Ascending aorta (tissue), 2 donors: Measurements from ENCODE around the gene SHC2. TPM values are rescaled to one million over a fixed set of nuclear protein-coding genes. Genes with fewer than 3 reads are reported as not detected.

Experiments used
- DNase-seq, 2 donors: peaks; one replicate each; pipeline ENCODE4 v3.0.0-alpha.2; 2019; ENCODE audit warnings: low spot score in 2 of 2
- H3K27ac ChIP-seq, 2 donors: fragments of 200-600 bp; sonication (generic); one replicate each; pipeline ENCODE4 v1.5.1; 2016 to 2017; ENCODE audit warnings: mild to moderate bottlenecking in 1 of 2
- H3K27me3 ChIP-seq: fragments of 200-600 bp; sonication (generic); one replicate; pipeline ENCODE4 v1.5.1; 2017
- H3K36me3 ChIP-seq, 2 donors: fragments of 200-600 bp; sonication (generic); one replicate each; pipeline ENCODE4 v1.5.1; 2016
- H3K4me1 ChIP-seq, 2 donors: fragments of 200-600 bp; sonication (generic); one replicate each; pipeline ENCODE4 v1.5.1; 2016 to 2017; ENCODE audit warnings: mild to moderate bottlenecking in 1 of 2
- H3K4me3 ChIP-seq, 2 donors: fragments of 200-600 bp; sonication (generic); one replicate each; pipeline ENCODE4 v1.5.1; 2016 to 2017; ENCODE audit warnings: mild to moderate bottlenecking in 1 of 2
- H3K9me3 ChIP-seq, 2 donors: fragments of 200-600 bp; sonication (generic); one replicate each; pipeline ENCODE4 v1.5.1; 2016
- intact Hi-C: fragments of 100-400 bp; cut with DNase I; formaldehyde crosslinking; loops from one replicate; pipeline ENCODE4 v1.15.1; 2023
- total RNA-seq: library from RNA; depleted of rRNA; stranded (reverse); fragments of >200 nt; gene quantifications from one replicate; pipeline ENCODE4 v1.1.0, GENCODE V29; 2016
- TF ChIP-seq, protein P1 (sequence below), 3 experiments: fragments of 200-600 bp in 2 of 3; fragments of 450-650 bp in 1 of 3; sonication (generic) in 2 of 3; IDR thresholded peaks; one replicate each; pipeline ENCODE4 v1.5.1; 2016 to 2019; ENCODE audit warnings: antibody characterized with exemption in 3 of 3, mild to moderate bottlenecking in 1 of 3, moderate library complexity in 1 of 3

The SHC2 gene
- total RNA-seq, 1 donor from 2014 or later: 51.2 TPM

- Histone ChIP-seq H3K27me3 (no peaks in the 10 kb centered on the region), H3K4me3 (no peak overlapping the region), H3K4me1 (no peaks in the 10 kb centered on the region), H3K9me3 (no peaks in the 10 kb centered on the region), H3K27ac (no peak overlapping the region), H3K36me3 (no peaks in the 10 kb centered on the region)
- TF ChIP-seq, protein P1, sequence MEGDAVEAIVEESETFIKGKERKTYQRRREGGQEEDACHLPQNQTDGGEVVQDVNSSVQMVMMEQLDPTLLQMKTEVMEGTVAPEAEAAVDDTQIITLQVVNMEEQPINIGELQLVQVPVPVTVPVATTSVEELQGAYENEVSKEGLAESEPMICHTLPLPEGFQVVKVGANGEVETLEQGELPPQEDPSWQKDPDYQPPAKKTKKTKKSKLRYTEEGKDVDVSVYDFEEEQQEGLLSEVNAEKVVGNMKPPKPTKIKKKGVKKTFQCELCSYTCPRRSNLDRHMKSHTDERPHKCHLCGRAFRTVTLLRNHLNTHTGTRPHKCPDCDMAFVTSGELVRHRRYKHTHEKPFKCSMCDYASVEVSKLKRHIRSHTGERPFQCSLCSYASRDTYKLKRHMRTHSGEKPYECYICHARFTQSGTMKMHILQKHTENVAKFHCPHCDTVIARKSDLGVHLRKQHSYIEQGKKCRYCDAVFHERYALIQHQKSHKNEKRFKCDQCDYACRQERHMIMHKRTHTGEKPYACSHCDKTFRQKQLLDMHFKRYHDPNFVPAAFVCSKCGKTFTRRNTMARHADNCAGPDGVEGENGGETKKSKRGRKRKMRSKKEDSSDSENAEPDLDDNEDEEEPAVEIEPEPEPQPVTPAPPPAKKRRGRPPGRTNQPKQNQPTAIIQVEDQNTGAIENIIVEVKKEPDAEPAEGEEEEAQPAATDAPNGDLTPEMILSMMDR (IDR thresholded peaks at IDR 0.05): no peak
- intact Hi-C loops: no loop called here
- DNase-seq: no peak
Measured at GRCh38 chr19:422213-422916, 38.5 kb downstream of the SHC2 start.

- no peak overlapping the region for H3K4me3 ChIP-seq
- no peak overlapping the region for H3K27ac ChIP-seq
- intact Hi-C loops: no loop called here
- no peaks in the 10 kb centered on the region for H3K9me3 ChIP-seq
- TF ChIP-seq, protein P1 (IDR thresholded peaks at IDR 0.05): no peak
- DNase-seq: no peak
- no peaks in the 10 kb centered on the region for H3K36me3 ChIP-seq
- H3K27me3 ChIP-seq: no peaks in the 10 kb centered on the region
- H3K4me1 ChIP-seq: no peaks in the 10 kb centered on the region
Measured at GRCh38 chr19:419721-420515, 40.9 kb downstream of the SHC2 start.

- Histone ChIP-seq H3K4me3 (no peak overlapping the region), H3K36me3 (no peaks in the 10 kb centered on the region), H3K9me3 (no peaks in the 10 kb centered on the region), H3K27me3 (no peaks in the 10 kb centered on the region), H3K27ac (no peak overlapping the region), H3K4me1 (no peaks in the 10 kb centered on the region)
- TF ChIP-seq, protein P1 (IDR thresholded peaks at IDR 0.05): no peak
- DNase-seq: no peak
- intact Hi-C loops: no loop called here
Measured at GRCh38 chr19:418761-419671, 41.8 kb downstream of the SHC2 start.

- no peaks in the 10 kb centered on the region for H3K4me1 ChIP-seq
- H3K9me3 ChIP-seq: no peaks in the 10 kb centered on the region
- H3K36me3 ChIP-seq: no peaks in the 10 kb centered on the region
- no peaks in the 10 kb centered on the region for H3K27me3 ChIP-seq
- no peak overlapping the region for H3K4me3 ChIP-seq
- no peak for DNase-seq
- TF ChIP-seq, protein P1 (IDR thresholded peaks at IDR 0.05): no peak
- intact Hi-C loops: no loop called here
- no peak overlapping the region for H3K27ac ChIP-seq
Measured at GRCh38 chr19:416416-416815, 44.4 kb downstream of the SHC2 start.

GRCh38 chr19:415292-415691, 45.5 kb downstream of the SHC2 start:
- intact Hi-C loops: no loop called here
- TF ChIP-seq, protein P1 (IDR thresholded peaks at IDR 0.05): no peak
- Histone ChIP-seq H3K36me3 (no peaks in the 10 kb centered on the region), H3K4me3 (no peak overlapping the region), H3K27me3 (no peaks in the 10 kb centered on the region), H3K9me3 (no peaks in the 10 kb centered on the region), H3K27ac (no peak overlapping the region), H3K4me1 (no peaks in the 10 kb centered on the region)
- no peak for DNase-seq
